Fibroblast of skin of left biceps (primary cell): ENCODE measurements around the gene KRTAP4-3.
"Not testable (repeated sequence)": the region's sequence is repeated elsewhere in the genome, so short reads cannot be mapped to it uniquely, and the experiment has no call there.

Experiments used
- DNase-seq, 2 experiments: peaks; one replicate each; pipeline ENCODE4 v3.0.0-alpha.2; 2013; ENCODE audit warnings: low read depth in 2 of 2

KRTAP4-3 gene

GRCh38 chr17:41118721-41119120 is 49.3 kb downstream of the KRTAP4-3 start:
- no peak for DNase-seq

DNA sequence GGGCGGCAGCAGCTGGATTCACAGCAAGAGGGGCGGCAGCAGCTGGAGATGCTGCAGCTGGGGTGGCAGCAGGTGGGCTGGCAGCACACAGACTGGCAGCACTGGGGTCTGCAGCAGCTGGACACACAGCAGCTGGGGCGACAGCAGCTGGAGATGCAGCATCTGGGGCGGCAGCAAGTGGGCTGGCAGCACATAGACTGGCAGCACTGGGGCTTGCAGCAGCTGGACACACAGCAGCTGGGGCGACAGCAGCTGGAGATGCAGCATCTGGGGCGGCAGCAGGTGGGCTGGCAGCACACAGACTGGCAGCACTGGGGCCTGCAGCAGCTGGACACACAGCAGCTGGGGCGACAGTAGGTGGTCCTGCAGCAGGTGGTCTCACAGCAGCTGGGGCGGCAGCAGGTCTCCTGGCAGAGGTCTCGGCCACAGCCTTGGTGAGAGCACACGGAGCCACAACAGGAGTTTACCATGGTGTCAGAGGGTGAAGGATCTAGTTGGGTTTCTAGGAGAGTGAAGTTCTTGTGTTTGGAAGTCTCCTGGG is 50.1 kb downstream of the KRTAP4-3 start, which contains the start of gene KRTAP4-11:
Gene KRTAP4-11, minus strand, starts transcription at position 528 of the 541 bp plus-strand sequence. Its CDS starts 58 bp downstream, at position 470.
- DNase-seq = not testable (repeated sequence)
